Duodenal mucosa (tissue), 2 donors: ENCODE results near the gene NUTF2.

ENCODE experiments used
- H3K27ac ChIP-seq: one replicate; pipeline ENCODE4 v1.7.0; 2013; ENCODE audit warnings: low read depth, low read length
- H3K27me3 ChIP-seq, 2 donors: one replicate each; pipeline ENCODE4 v1.7.0; 2013; ENCODE audit warnings: low read length in 2 of 2, control low read depth in 1 of 2; ENCODE audit not compliant: insufficient read depth in 2 of 2, control insufficient read depth in 1 of 2
- H3K36me3 ChIP-seq, 2 donors: one replicate each; pipeline ENCODE4 v1.7.0; 2013; ENCODE audit warnings: low read length in 2 of 2, control low read depth in 1 of 2; ENCODE audit not compliant: insufficient read depth in 2 of 2, control insufficient read depth in 1 of 2
- H3K4me1 ChIP-seq, 2 donors: one replicate each; pipeline ENCODE4 v1.7.0; 2013; ENCODE audit warnings: low read length in 2 of 2, control low read depth in 1 of 2; ENCODE audit not compliant: insufficient read depth in 2 of 2, control insufficient read depth in 1 of 2
- H3K4me3 ChIP-seq, 2 donors: one replicate each; pipeline ENCODE4 v1.7.0; 2013; ENCODE audit warnings: low read length in 2 of 2, low read depth in 1 of 2
- H3K9ac ChIP-seq, 2 donors: one replicate each; pipeline ENCODE4 v1.7.0; 2013; ENCODE audit warnings: low read length in 2 of 2, low read depth in 1 of 2
- H3K9me3 ChIP-seq, 2 donors: one replicate each; pipeline ENCODE4 v1.7.0; 2013; ENCODE audit warnings: low read length in 2 of 2, control low read depth in 1 of 2; ENCODE audit not compliant: control insufficient read depth in 1 of 2

NUTF2 gene

GRCh38 chr16:67847064-67847861, 530 bp downstream of the NUTF2 start, which contains the start of gene CENPT:
TSS of gene CENPT (minus strand) at chr16:67847693. CDS start at chr16:67833859, 13,834 bp downstream.
- H3K27me3 ChIP-seq = no peaks in the 10 kb centered on the region

GRCh38 chr16:67848118-67848517, 1.4 kb downstream of the NUTF2 start:
- peak overlapping the region; percentile 81 to 88 for H3K4me3 ChIP-seq
- H3K27me3 ChIP-seq = no peaks in the 10 kb centered on the region
- H3K36me3 ChIP-seq = no peaks in the 10 kb centered on the region
- peaks cover 38 to 41% of the 10 kb centered on the region in 2 donors for H3K4me1 ChIP-seq
- H3K27ac ChIP-seq = no peak overlapping the region
- peak overlapping the region in 1 of 2 donors; percentile 81 for H3K9ac ChIP-seq
- no peaks in the 10 kb centered on the region for H3K9me3 ChIP-seq

More at GRCh38 chr16:67847064-67847861, 530 bp downstream of the NUTF2 start, which contains the start of gene CENPT:
- H3K36me3 ChIP-seq = no peaks in the 10 kb centered on the region
- H3K9ac ChIP-seq = peak within 1 kb of the TSS; percentile 81
- peak within 1 kb of the TSS; percentile 81 to 88 for H3K4me3 ChIP-seq
- peaks cover 38 to 46% of the 10 kb centered on the region in 2 donors for H3K4me1 ChIP-seq
- no peaks in the 10 kb centered on the region for H3K9me3 ChIP-seq
- peak within 1 kb of the TSS; percentile 82 for H3K27ac ChIP-seq

GRCh38 chr16:67853670-67854069, 6.9 kb downstream of the NUTF2 start:
- no peaks in the 10 kb centered on the region for H3K36me3 ChIP-seq
- no peaks in the 10 kb centered on the region for H3K27me3 ChIP-seq
- H3K4me3 ChIP-seq = no peak overlapping the region
- H3K4me1 ChIP-seq = peaks cover 17 to 23% of the 10 kb centered on the region in 2 donors
- H3K9ac ChIP-seq = no peak overlapping the region
- no peaks in the 10 kb centered on the region for H3K9me3 ChIP-seq
- H3K27ac ChIP-seq = no peak overlapping the region

- Histone ChIP-seq H3K27ac (no peak overlapping the region), H3K36me3 (peaks cover 3 to 4% of the 10 kb centered on the region in 2 donors), H3K9me3 (no peaks in the 10 kb centered on the region), H3K4me3 (no peak overlapping the region), H3K9ac (no peak overlapping the region), H3K27me3 (no peaks in the 10 kb centered on the region), H3K4me1 (peaks cover 17 to 26% of the 10 kb centered on the region in 2 donors)
These were observed 9.1 kb downstream of the NUTF2 start for GRCh38 chr16:67855789-67856188.

GRCh38 chr16:67856927-67857546, 10.3 kb downstream of the NUTF2 start:
- Histone ChIP-seq H3K27ac (peak overlapping the region; percentile 20), H3K9me3 (no peaks in the 10 kb centered on the region), H3K36me3 (peaks cover 3 to 12% of the 10 kb centered on the region in 2 donors), H3K4me3 (no peak overlapping the region), H3K27me3 (no peaks in the 10 kb centered on the region), H3K4me1 (peaks cover 17 to 26% of the 10 kb centered on the region in 2 donors), H3K9ac (peak overlapping the region in 1 of 2 donors; percentile 21)

- Histone ChIP-seq H3K36me3 (peaks cover 3 to 16% of the 10 kb centered on the region in 2 donors), H3K4me3 (no peak overlapping the region), H3K4me1 (peaks cover 17 to 26% of the 10 kb centered on the region in 2 donors), H3K9me3 (no peaks in the 10 kb centered on the region), H3K27me3 (no peaks in the 10 kb centered on the region), H3K9ac (peak overlapping the region in 1 of 2 donors; percentile 49), H3K27ac (peak overlapping the region; percentile 63)
These were observed 11.0 kb downstream of the NUTF2 start for GRCh38 chr16:67857547-67858233.

GRCh38 chr16:67858500-67858899, 11.8 kb downstream of the NUTF2 start:
- Histone ChIP-seq H3K9ac (peak overlapping the region in 1 of 2 donors; percentile 49), H3K9me3 (no peaks in the 10 kb centered on the region), H3K36me3 (peaks cover 3 to 25% of the 10 kb centered on the region in 2 donors), H3K4me1 (peaks cover 17 to 26% of the 10 kb centered on the region in 2 donors), H3K4me3 (no peak overlapping the region), H3K27ac (peak overlapping the region; percentile 63), H3K27me3 (no peaks in the 10 kb centered on the region)

GRCh38 chr16:67860589-67861398, 14.1 kb downstream of the NUTF2 start:
- no peaks in the 10 kb centered on the region for H3K9me3 ChIP-seq
- no peak overlapping the region for H3K4me3 ChIP-seq
- peaks cover 17 to 23% of the 10 kb centered on the region in 2 donors for H3K4me1 ChIP-seq
- H3K27me3 ChIP-seq = no peaks in the 10 kb centered on the region
- no peak overlapping the region for H3K27ac ChIP-seq
- H3K9ac ChIP-seq = no peak overlapping the region
- peaks cover 3 to 36% of the 10 kb centered on the region in 2 donors for H3K36me3 ChIP-seq

- peaks cover 3 to 42% of the 10 kb centered on the region in 2 donors for H3K36me3 ChIP-seq
- H3K4me1 ChIP-seq = peaks cover 15 to 21% of the 10 kb centered on the region in 2 donors
- H3K27ac ChIP-seq = no peak overlapping the region
- no peaks in the 10 kb centered on the region for H3K9me3 ChIP-seq
- H3K4me3 ChIP-seq = no peak overlapping the region
- H3K9ac ChIP-seq = no peak overlapping the region
- no peaks in the 10 kb centered on the region for H3K27me3 ChIP-seq
These were observed 15.1 kb downstream of the NUTF2 start for GRCh38 chr16:67861877-67862276.
